Common myeloid progenitor, CD34-positive (primary cell): ENCODE results near the gene PXN.
"Not testable (repeated sequence)": the region's sequence is repeated elsewhere in the genome, so short reads cannot be mapped to it uniquely, and the experiment has no call there.

ENCODE experiments used
- CTCF ChIA-PET: fragments of 350-600 bp; sonication (Branson Sonifier 250); formaldehyde crosslinking; loops from one replicate; lab custom pipeline; 2021; ENCODE audit warnings: antibody characterized with exemption; lab: Charles Lee
- POLR2A ChIA-PET: fragments of 350-600 bp; sonication (Branson Sonifier 250); formaldehyde crosslinking; loops from one replicate; lab custom pipeline; 2021; ENCODE audit warnings: antibody characterized with exemption; lab: Charles Lee
- DNase-seq, 3 donors: peaks; one replicate each; pipeline versions ENCODE4 v3.0.0 to v3.0.0-alpha.2; 2013
- H3K27ac ChIP-seq, 2 experiments: 1 replicate in 1 of 2; 2 replicates in 1 of 2; pipeline ENCODE4 v1.7.0; 2013; ENCODE audit warnings: inconsistent platforms in 2 of 2, low read length in 2 of 2, mild to moderate bottlenecking in 2 of 2, low read depth in 1 of 2, moderate library complexity in 1 of 2; ENCODE audit not compliant: severe bottlenecking in 2 of 2, insufficient read depth in 1 of 2, poor library complexity in 1 of 2
- H3K27me3 ChIP-seq, 5 experiments: replicated peaks in 2 of 5; 1 replicate in 3 of 5; 2 replicates in 2 of 5; pipeline versions ENCODE4 v1.6.1 to v1.7.0; 2013; ENCODE audit warnings: low read length in 4 of 5, mild to moderate bottlenecking in 2 of 5, moderate library complexity in 2 of 5, inconsistent platforms in 1 of 5; ENCODE audit not compliant: insufficient read depth in 5 of 5, control insufficient read depth in 4 of 5
- H3K36me3 ChIP-seq, 4 experiments: 1 replicate in 2 of 4; 2 replicates in 2 of 4; pipeline versions ENCODE4 v1.6.1 to v1.7.0; 2013; ENCODE audit warnings: low read length in 3 of 4, control low read depth in 1 of 4, mild to moderate bottlenecking in 1 of 4; ENCODE audit not compliant: control insufficient read depth in 4 of 4, insufficient read depth in 4 of 4
- H3K4me1 ChIP-seq, 4 experiments: 1 replicate in 3 of 4; 2 replicates in 1 of 4; pipeline versions ENCODE4 v1.6.1 to v1.7.1; 2013; ENCODE audit warnings: low read length in 3 of 4, mild to moderate bottlenecking in 3 of 4, control low read depth in 1 of 4, inconsistent platforms in 1 of 4, moderate library complexity in 1 of 4; ENCODE audit not compliant: control insufficient read depth in 4 of 4, insufficient read depth in 4 of 4; ENCODE audit errors: control extremely low read depth in 1 of 4
- H3K4me3 ChIP-seq, 7 experiments: 1 replicate in 4 of 7; 2 replicates in 3 of 7; pipeline versions ENCODE4 v1.5.1 to v1.7.0; 2013; ENCODE audit warnings: mild to moderate bottlenecking in 7 of 7, low read length in 6 of 7, moderate library complexity in 6 of 7, inconsistent platforms in 2 of 7, low read depth in 2 of 7, control low read depth in 1 of 7; ENCODE audit not compliant: insufficient read depth in 4 of 7, control insufficient read depth in 1 of 7; ENCODE audit errors: extremely low read depth in 1 of 7
- H3K9me3 ChIP-seq, 5 experiments: 1 replicate in 4 of 5; 2 replicates in 1 of 5; pipeline versions ENCODE4 v1.6.1 to v1.7.1; 2013; ENCODE audit warnings: low read length in 4 of 5, mild to moderate bottlenecking in 2 of 5, inconsistent platforms in 1 of 5, low read depth in 1 of 5, moderate library complexity in 1 of 5; ENCODE audit not compliant: control insufficient read depth in 4 of 5, insufficient read depth in 2 of 5; ENCODE audit errors: control extremely low read depth in 1 of 5
- WGBS: methylation state at CpG from one replicate; pipeline ENCODE4 v1.1.5; 2013; ENCODE audit not compliant: insufficient coverage; 5-methylcytosine and 5-hydroxymethylcytosine counted together

The PXN gene

GRCh38 chr12:120211904-120212283 lies 53.6 kb downstream of the PXN start:
- no peak for DNase-seq
- H3K4me3 ChIP-seq, result no peak overlapping the region
- ChIA-PET CTCF (interaction anchor here (1.3 to 1.5 kb wide), 2 partner anchors 12 to 16 kb away, joined by 3 to 4 read pairs; no protein-coding TSS in a partner anchor), POLR2A (interaction anchor here (1.0 kb wide), 1 partner anchor 11 kb away, joined by 4 read pairs; the partner anchor contains the start of gene RPLP0)
- peaks cover 0 to 11% (median 6%) of the 10 kb centered on the region in 4 experiments for H3K4me1 ChIP-seq
- no peaks in the 10 kb centered on the region for H3K27me3 ChIP-seq
- peak overlapping the region in 1 of 2 experiments; percentile 49 for H3K27ac ChIP-seq
- WGBS, result 98% methylated on average over 6 of the region's 9 CpGs
- H3K36me3 ChIP-seq, result peaks cover 0 to 74% (median 51%) of the 10 kb centered on the region in 4 experiments
- H3K9me3 ChIP-seq, result no peaks in the 10 kb centered on the region

GRCh38 chr12:120211243-120211903 lies 54.2 kb downstream of the PXN start:
- H3K27me3 ChIP-seq, result no peaks in the 10 kb centered on the region
- CTCF ChIA-PET, result interaction anchor here (1.3 to 1.5 kb wide), 3 partner anchors 11 to 17 kb away, joined by 3 to 5 read pairs (median 4); no protein-coding TSS in a partner anchor
- no peak overlapping the region for H3K4me3 ChIP-seq
- no peak for DNase-seq
- 95% methylated on average over 7 of the region's 12 CpGs for WGBS
- peaks cover 2 to 74% (median 50%) of the 10 kb centered on the region in 4 experiments for H3K36me3 ChIP-seq
- H3K27ac ChIP-seq, result peak overlapping the region; percentile 46 to 49
- no peaks in the 10 kb centered on the region for H3K9me3 ChIP-seq
- POLR2A ChIA-PET, result interaction anchor here (2.5 kb wide), 1 partner anchor 10 kb away, joined by 5 read pairs; the partner anchor contains the start of gene RPLP0
- H3K4me1 ChIP-seq, result peaks cover 0 to 11% (median 6%) of the 10 kb centered on the region in 4 experiments

- Histone ChIP-seq H3K27me3 (no peaks in the 10 kb centered on the region), H3K36me3 (peaks cover 2 to 60% (median 47%) of the 10 kb centered on the region in 4 experiments), H3K4me1 (peaks cover 0 to 11% (median 6%) of the 10 kb centered on the region in 4 experiments), H3K9me3 (no peaks in the 10 kb centered on the region), H3K27ac (no peak overlapping the region), H3K4me3 (no peak overlapping the region)
- ChIA-PET POLR2A (interaction anchor here (0.6 to 2.5 kb wide), 2 partner anchors 9 kb away, joined by 3 to 5 read pairs; partner anchors contain the start of gene RPLP0), CTCF (interaction anchor here (0.7 to 1.5 kb wide), 4 partner anchors 12 to 21 kb away, joined by 3 to 4 read pairs (median 3); no protein-coding TSS in a partner anchor)
- DNase-seq, result no peak
- WGBS, result 96% methylated on average over 12 of the region's 13 CpGs
These were observed 55.7 kb downstream of the PXN start for GRCh38 chr12:120209851-120210250.

GRCh38 chr12:120207227-120207626 lies 58.3 kb downstream of the PXN start:
- ChIA-PET CTCF (interaction anchor here (0.9 to 1.5 kb wide), 2 partner anchors 10 to 20 kb away, joined by 3 to 4 read pairs; no protein-coding TSS in a partner anchor), POLR2A (no interaction called here)
- Histone ChIP-seq H3K4me3 (no peak overlapping the region), H3K4me1 (peaks cover 0 to 11% (median 6%) of the 10 kb centered on the region in 4 experiments), H3K9me3 (no peaks in the 10 kb centered on the region), H3K27ac (no peak overlapping the region), H3K27me3 (no peaks in the 10 kb centered on the region), H3K36me3 (peaks cover 2 to 37% (median 27%) of the 10 kb centered on the region in 4 experiments)
- 96% methylated on average over 12 of the region's 13 CpGs for WGBS
- no peak for DNase-seq

GRCh38 chr12:120206781-120207180 lies 58.7 kb downstream of the PXN start:
- 100% methylated on average over 3 of the region's 5 CpGs for WGBS
- POLR2A ChIA-PET, H3K27me3 ChIP-seq, H3K27ac ChIP-seq, DNase-seq, H3K4me3 ChIP-seq, H3K9me3 ChIP-seq: not testable (repeated sequence)
- peaks cover 2 to 32% (median 22%) of the 10 kb centered on the region in 4 experiments for H3K36me3 ChIP-seq
- H3K4me1 ChIP-seq, result peaks cover 0 to 13% (median 10%) of the 10 kb centered on the region in 4 experiments
- CTCF ChIA-PET, result interaction anchor here (0.9 to 1.5 kb wide), 2 partner anchors 9 to 21 kb away, joined by 3 to 4 read pairs; no protein-coding TSS in a partner anchor

- Histone ChIP-seq H3K4me3 (no peak overlapping the region), H3K36me3 (peaks cover 2 to 28% (median 17%) of the 10 kb centered on the region in 4 experiments), H3K9me3 (no peaks in the 10 kb centered on the region), H3K4me1 (peaks cover 0 to 11% (median 9%) of the 10 kb centered on the region in 4 experiments), H3K27ac (no peak overlapping the region), H3K27me3 (no peaks in the 10 kb centered on the region)
- WGBS, result 98% methylated on average over 10 of the region's 10 CpGs
- CTCF ChIA-PET, result interaction anchor here (1.0 to 1.5 kb wide), 2 partner anchors 9 to 22 kb away, joined by 3 read pairs; no protein-coding TSS in a partner anchor
- no peak for DNase-seq
- POLR2A ChIA-PET, result no interaction called here
These were observed 59.3 kb downstream of the PXN start for GRCh38 chr12:120206228-120206627.
